NCI-H526 treated with DMSO at 0.1 percent for 48 hours (cell line): ENCODE measurements around the gene ACBD6.
A peak's percentile ranks its signal among the peaks of the same experiment; 100 is the strongest.

Experiments
- DNase-seq: peaks from one replicate; lab custom pipeline; 2025; lab: John Stamatoyannopoulos, UW

ACBD6 gene

GRCh38 chr1:180270530-180271271 is 231.7 kb downstream of the ACBD6 start:
- DNase-seq: no peak

DNA sequence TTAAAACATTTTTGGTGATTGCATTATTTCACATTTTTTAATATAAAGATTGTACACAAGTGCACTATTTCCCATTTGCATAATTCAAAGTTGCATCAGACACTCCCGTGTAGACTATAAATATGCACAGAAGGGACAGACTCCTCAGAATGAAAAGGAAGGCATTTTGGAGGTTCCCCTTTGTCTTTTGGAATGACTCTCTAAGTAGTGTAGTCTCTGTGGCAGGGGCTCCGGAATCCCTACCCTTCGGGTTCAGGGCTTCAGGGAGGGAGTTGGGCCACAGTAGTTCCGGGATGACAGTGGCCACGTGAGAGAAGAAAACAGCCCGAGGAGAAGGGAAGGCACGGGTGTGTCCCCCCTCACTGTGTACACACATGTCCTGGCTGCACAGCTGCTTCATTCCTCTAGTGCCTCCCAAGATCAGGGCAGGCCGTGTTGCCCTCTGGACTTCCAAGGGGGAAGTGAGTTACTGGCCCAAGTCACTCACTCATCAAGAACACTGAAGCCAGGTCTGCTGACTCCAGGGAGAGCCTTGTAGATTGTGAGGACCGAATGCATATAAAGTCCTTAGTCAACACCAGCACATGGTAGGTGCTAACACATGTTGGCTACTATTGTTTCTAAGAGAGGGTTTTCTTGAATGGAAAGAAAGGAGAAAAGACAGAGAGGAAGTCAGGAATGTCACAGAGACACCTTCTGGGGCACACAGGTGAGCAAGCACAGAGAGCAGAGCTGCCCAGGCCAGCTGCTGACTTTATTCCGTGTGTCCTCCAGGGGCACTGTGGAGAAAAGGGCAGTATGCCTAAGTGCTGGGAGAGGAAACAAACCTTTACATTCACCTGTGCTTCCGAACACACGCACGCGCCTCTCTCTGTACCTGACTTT is 232.5 kb downstream of the ACBD6 start:
- DNase-seq: peak; percentile 82

- DNase-seq: peak; percentile 84
Measured at GRCh38 chr1:180268556-180269075, 233.8 kb downstream of the ACBD6 start.

GRCh38 chr1:180267761-180268555 is 234.4 kb downstream of the ACBD6 start:
- DNase-seq: no peak

DNA sequence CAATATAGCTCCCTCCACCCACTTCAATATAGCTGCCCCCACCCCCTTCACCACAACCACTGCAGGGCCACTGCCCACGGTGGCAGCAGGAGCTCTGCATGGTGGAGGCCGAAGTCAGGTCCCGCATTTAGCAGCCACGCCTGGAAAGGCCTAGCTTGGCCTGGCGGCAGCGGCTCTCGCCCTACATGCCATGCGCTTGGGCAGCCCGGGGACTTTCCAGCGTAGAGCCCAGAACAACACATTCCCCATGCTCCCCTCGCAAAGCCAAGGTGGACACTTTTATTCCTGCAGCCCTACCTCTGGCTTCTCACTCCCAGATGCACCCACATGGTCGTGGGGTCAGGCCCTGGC is 235.2 kb downstream of the ACBD6 start:
- no peak for DNase-seq

GRCh38 chr1:180266275-180267210 is 235.8 kb downstream of the ACBD6 start:
- DNase-seq: no peak

GRCh38 chr1:180265871-180266270 is 236.5 kb downstream of the ACBD6 start:
- DNase-seq: no peak

- no peak for DNase-seq
Measured at GRCh38 chr1:180265201-180265600, 237.2 kb downstream of the ACBD6 start.

GRCh38 chr1:180264595-180264994 is 237.8 kb downstream of the ACBD6 start:
- no peak for DNase-seq

GRCh38 chr1:180262628-180263488 is 239.5 kb downstream of the ACBD6 start:
- no peak for DNase-seq

- DNase-seq: no peak
Measured at GRCh38 chr1:180261524-180262155, 240.7 kb downstream of the ACBD6 start.

GRCh38 chr1:180261030-180261429 is 241.3 kb downstream of the ACBD6 start:
- no peak for DNase-seq

DNA sequence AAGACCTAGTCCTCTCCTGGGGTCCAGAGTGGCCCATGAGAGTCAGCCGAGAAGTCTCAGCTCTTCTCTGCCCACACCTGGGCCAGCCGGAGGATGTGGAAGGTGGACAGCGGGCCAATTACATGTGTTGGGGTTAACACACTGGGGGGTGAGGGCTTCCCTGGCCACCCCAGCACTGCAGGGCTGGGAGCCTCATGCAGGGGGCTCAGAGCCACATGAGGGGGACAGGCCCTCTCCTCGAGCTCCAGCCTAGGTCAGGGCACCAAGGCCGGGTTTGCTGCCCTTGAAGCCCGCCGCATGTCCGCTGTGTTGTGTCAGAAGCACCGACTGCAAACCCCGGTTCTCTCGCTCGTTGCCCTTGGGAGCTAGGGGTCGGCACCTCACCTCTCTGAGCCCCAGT is 241.8 kb downstream of the ACBD6 start:
- DNase-seq: no peak

DNA sequence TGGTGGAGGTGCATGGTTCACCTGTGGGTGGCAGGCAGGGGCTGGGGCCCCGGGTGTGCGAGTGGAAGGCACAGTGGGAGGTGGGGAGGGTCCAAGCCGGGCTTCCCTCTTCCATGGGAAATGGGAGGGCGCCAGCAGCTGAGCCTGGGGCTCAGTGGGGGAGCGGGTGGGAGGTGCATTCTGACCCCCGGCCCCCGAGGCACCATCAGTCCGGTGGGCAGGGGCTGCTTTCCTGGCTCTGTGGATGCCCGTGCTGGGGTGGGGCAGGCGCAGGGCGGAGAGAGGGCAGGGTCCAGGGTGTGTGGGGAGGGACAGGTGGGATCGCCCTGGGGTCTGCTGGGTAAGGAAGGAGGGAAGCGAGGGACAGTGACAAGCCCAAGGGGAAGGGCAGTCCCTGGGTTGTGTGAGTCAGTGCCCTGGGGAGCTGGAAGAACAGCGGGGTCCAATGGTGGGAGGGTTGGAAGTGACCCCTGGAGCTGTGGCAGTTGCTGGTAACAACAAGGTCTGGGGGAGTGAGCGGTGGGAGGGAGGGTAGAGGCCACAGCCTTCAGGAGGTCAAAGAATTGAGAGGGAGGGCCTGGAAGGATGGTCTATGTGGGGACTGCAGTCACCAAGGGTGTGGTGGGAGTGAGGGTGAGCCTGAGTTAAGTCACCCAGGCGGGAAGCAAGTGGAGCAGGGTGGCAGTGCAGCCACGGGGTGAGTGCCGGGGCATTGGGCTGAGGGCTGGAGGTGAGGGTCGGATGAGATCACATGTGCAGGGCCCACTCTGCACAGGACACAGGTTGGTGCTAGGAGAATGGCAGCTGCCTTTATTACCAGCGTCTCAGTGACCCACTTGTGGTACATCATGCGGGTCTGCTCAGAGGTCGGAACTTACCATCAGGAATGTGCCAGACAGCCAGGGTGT is 242.7 kb downstream of the ACBD6 start:
- no peak for DNase-seq

- no peak for DNase-seq
Measured at GRCh38 chr1:180258935-180259334, 243.4 kb downstream of the ACBD6 start.

- no peak for DNase-seq
Measured at GRCh38 chr1:180258290-180258689, 244.1 kb downstream of the ACBD6 start.

DNA sequence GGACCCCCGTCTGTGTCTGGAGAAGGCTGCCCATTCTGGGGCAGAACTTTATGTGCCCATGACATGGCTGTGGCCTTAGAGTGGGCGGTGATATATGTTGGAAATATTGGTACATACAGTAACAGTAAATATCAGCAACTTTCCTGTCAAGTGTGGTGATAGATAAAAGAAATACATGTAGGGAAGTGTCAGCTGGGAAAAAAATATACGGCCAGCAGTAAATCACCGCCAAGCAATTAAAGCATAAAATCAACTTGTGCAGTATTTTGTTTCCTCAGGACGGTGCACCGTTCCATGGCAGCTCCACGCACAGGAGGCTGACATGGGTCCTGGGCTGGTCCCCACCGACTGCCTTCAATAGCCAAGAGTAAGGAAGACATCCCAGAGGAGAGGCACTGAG is 244.9 kb downstream of the ACBD6 start:
- no peak for DNase-seq

DNA sequence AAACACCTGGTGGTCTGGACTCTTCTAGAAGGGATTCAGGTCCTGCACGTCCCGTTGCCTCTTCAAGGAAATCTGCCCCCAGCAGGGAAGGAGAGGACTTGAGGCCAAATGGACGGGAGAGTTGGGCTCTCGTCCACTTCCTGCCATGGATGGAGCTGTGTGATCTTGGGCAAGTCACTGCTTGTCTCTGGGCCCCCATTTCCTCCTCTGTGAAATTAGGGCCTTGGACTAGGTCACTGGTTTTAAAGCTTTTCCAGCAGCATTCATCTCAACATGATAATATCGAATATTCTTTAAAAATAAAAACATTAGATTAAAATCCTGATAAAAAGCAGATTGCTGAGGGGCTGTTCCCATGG is 245.4 kb downstream of the ACBD6 start:
- DNase-seq: no peak
